Measurements from ENCODE around the gene MRPL20. TPM values are rescaled to one million over a fixed set of nuclear protein-coding genes. Genes with fewer than 3 reads are reported as not detected.
"Not testable (repeated sequence)": the region's sequence is repeated elsewhere in the genome, so short reads cannot be mapped to it uniquely, and the experiment has no call there.

Gene MRPL20
- total and polyA plus RNA-seq, 2 donors (not counting 3 experiments of a cell fraction or from before 2014, with no cell fraction given), result 134 to 152 TPM

- FAIRE-seq, result no peak
- Histone ChIP-seq H3K4me2 (ENCODE audit: insufficient read depth, low read length) (no peak overlapping the region), H4K20me1 (replicated peaks; ENCODE audit: control insufficient read depth, extremely low read depth, insufficient read depth, low read length) (no peaks in the 10 kb centered on the region), H3K27me3 (ENCODE audit: control insufficient read depth in 2 of 2, insufficient read depth in 2 of 2, low read length in 2 of 2) (no peaks in the 10 kb centered on the region), H3K9me3 (replicated peaks; ENCODE audit: control insufficient read depth, insufficient read depth, low read length) (no peaks in the 10 kb centered on the region), H3K36me3 (ENCODE audit: control insufficient read depth in 2 of 2, extremely low read depth in 1 of 2, insufficient read depth in 2 of 2, low read length in 2 of 2) (peaks cover 33 to 39% of the 10 kb centered on the region in 2 experiments), H3K4me1 (ENCODE audit: control insufficient read depth, extremely low read depth, insufficient read depth, low read length) (no peaks in the 10 kb centered on the region), H3K9me1 (replicated peaks; ENCODE audit: control insufficient read depth, extremely low read depth, insufficient read depth, low read length) (no peaks in the 10 kb centered on the region), H3K79me2 (ENCODE audit: control insufficient read depth, insufficient read depth, low read length) (peaks cover 3% of the 10 kb centered on the region), H3K9ac (replicated peaks; ENCODE audit: extremely low read depth, insufficient read depth, low read length) (no peak overlapping the region), H3K4me3 (replicated peaks in 1 of 3; ENCODE audit: insufficient read depth in 1 of 3, low read depth in 1 of 3, low read length in 3 of 3) (no peak overlapping the region), H2AFZ (ENCODE audit: low read depth, low read length) (no peak overlapping the region), H3K27ac (ENCODE audit: insufficient read depth, low read depth, low read length) (no peak overlapping the region)
- ChIA-PET POLR2A (no interaction called here), CTCF (interaction anchor here (0.6 to 1.4 kb wide), 2 partner anchors 11 to 14 kb away, joined by 3 to 4 read pairs; partner anchors contain the start of gene AURKAIP1)
- intact Hi-C loops (cut with micrococcal nuclease) (no loop called here), dilution Hi-C loops (cut with MboI; ENCODE audit: extremely low pct_ligation_motif_present, low sequenced_read_pairs) (no loop called here)
- BruUV-seq (replicated peaks), result no TSS peak
- TF ChIP-seq FOS (IDR thresholded peaks at IDR 0.05; ENCODE audit: borderline replicate concordance, insufficient read depth, low read length) (no peak), EZH2 (IDR thresholded peaks at IDR 0.05; ENCODE audit: borderline replicate concordance, low read depth, low read length, severe bottlenecking) (no peak), MYC (IDR thresholded peaks at IDR 0.05; ENCODE audit: low read depth, low read length) (no peak), CTCF (IDR thresholded peaks at IDR 0.05; ENCODE audit: extremely low read depth in 1 of 2, insufficient read depth in 1 of 2, low read depth in 1 of 2, low read length in 2 of 2) (no peak), POLR2AphosphoS5 (IDR thresholded peaks at IDR 0.05; ENCODE audit: insufficient read depth, low read depth, low read length) (no peak), JUN (IDR thresholded peaks at IDR 0.05; ENCODE audit: borderline replicate concordance, insufficient read depth, insufficient read length, low read depth) (no peak), MAX (IDR thresholded peaks at IDR 0.05; ENCODE audit: insufficient read depth, insufficient read length) (no peak), POLR2A (IDR thresholded peaks at IDR 0.05; ENCODE audit: low read depth, low read length) (no peak), GATA2 (IDR thresholded peaks at IDR 0.05; ENCODE audit: insufficient read depth, insufficient read length, low read depth, low read length) (no peak)
- no peak for DNase-seq (ENCODE audit: low read depth, low spot score)
These were observed 21.2 kb downstream of the MRPL20 start for GRCh38 chr1:1385931-1386330.

GRCh38 chr1:1385339-1385738 lies 21.8 kb downstream of the MRPL20 start:
- H3K4me1 ChIP-seq (ENCODE audit: control insufficient read depth, extremely low read depth, insufficient read depth, low read length); H3K79me2 ChIP-seq (ENCODE audit: control insufficient read depth, insufficient read depth, low read length); H3K27ac ChIP-seq (ENCODE audit: insufficient read depth, low read depth, low read length); FAIRE-seq; H3K4me2 ChIP-seq (ENCODE audit: insufficient read depth, low read length); dilution Hi-C loops (cut with MboI; ENCODE audit: extremely low pct_ligation_motif_present, low sequenced_read_pairs); H3K9me3 ChIP-seq (replicated peaks; ENCODE audit: control insufficient read depth, insufficient read depth, low read length); BruUV-seq (replicated peaks); H3K27me3 ChIP-seq (ENCODE audit: control insufficient read depth in 2 of 2, insufficient read depth in 2 of 2, low read length in 2 of 2); H3K9me1 ChIP-seq (replicated peaks; ENCODE audit: control insufficient read depth, extremely low read depth, insufficient read depth, low read length); DNase-seq (ENCODE audit: low read depth, low spot score); H3K9ac ChIP-seq (replicated peaks; ENCODE audit: extremely low read depth, insufficient read depth, low read length); H2AFZ ChIP-seq (ENCODE audit: low read depth, low read length); H3K4me3 ChIP-seq (replicated peaks in 1 of 3; ENCODE audit: insufficient read depth in 1 of 3, low read depth in 1 of 3, low read length in 3 of 3); H4K20me1 ChIP-seq (replicated peaks; ENCODE audit: control insufficient read depth, extremely low read depth, insufficient read depth, low read length); intact Hi-C loops (cut with micrococcal nuclease); POLR2A ChIA-PET: not testable (repeated sequence)
- CTCF ChIA-PET, result interaction anchor here (0.6 to 1.4 kb wide), 2 partner anchors 10 to 13 kb away, joined by 3 to 4 read pairs; partner anchors contain the start of gene AURKAIP1
- H3K36me3 ChIP-seq (ENCODE audit: control insufficient read depth in 2 of 2, extremely low read depth in 1 of 2, insufficient read depth in 2 of 2, low read length in 2 of 2), result peaks cover 30 to 35% of the 10 kb centered on the region in 2 experiments
